Measurements from ENCODE around the gene KIF26B.

DNA sequence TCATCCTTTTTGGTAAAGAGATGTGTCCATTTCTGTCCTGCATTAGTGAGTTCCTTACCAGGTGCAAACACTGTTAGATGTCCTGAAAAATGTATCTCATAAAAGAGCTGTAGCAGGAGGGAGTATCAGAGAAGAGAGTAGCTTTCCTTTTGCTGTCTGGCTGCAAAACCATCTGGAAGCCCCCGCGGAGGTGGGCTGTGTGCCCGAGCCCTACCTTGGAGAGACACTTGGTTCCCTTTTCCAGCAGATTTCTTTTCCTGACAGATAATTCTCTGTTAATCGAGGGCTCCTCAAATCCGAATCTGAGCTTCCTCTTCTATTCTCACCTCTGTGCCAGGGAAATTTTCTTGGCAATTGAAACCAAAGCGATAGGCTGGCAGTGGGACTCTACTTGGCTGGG is 53.0 kb downstream of the KIF26B start:
- TF ChIP-seq, protein P1, sequence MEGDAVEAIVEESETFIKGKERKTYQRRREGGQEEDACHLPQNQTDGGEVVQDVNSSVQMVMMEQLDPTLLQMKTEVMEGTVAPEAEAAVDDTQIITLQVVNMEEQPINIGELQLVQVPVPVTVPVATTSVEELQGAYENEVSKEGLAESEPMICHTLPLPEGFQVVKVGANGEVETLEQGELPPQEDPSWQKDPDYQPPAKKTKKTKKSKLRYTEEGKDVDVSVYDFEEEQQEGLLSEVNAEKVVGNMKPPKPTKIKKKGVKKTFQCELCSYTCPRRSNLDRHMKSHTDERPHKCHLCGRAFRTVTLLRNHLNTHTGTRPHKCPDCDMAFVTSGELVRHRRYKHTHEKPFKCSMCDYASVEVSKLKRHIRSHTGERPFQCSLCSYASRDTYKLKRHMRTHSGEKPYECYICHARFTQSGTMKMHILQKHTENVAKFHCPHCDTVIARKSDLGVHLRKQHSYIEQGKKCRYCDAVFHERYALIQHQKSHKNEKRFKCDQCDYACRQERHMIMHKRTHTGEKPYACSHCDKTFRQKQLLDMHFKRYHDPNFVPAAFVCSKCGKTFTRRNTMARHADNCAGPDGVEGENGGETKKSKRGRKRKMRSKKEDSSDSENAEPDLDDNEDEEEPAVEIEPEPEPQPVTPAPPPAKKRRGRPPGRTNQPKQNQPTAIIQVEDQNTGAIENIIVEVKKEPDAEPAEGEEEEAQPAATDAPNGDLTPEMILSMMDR (IDR thresholded peaks at IDR 0.05; ENCODE audit: low read depth, low read length): no peak
- no peak for TF ChIP-seq POLR2A (IDR thresholded peaks at IDR 0.05; ENCODE audit: extremely low read depth, insufficient read length)

Data from NB4 (cell line).